HepG2 (cell line): ENCODE results near the gene ZFP62. TPM values are rescaled to one million over a fixed set of nuclear protein-coding genes. Genes with fewer than 3 reads are reported as not detected.
A peak's percentile ranks its signal among the peaks of the same experiment; 100 is the strongest.

Experiments used
- ARID3A ChIP-seq: IDR thresholded peaks from 2 replicates; pipeline ENCODE4 v1.6.1; 2012; ENCODE audit warnings: low read depth, low read length, improper control_type of control experiment
- ELF3 ChIP-seq: IDR thresholded peaks from 2 replicates; pipeline ENCODE4 v1.6.1; 2016; ENCODE audit warnings: missing genetic modification reagents, missing compliant biosample characterization
- ELF4 ChIP-seq: sonication (generic); formaldehyde crosslinking; IDR thresholded peaks from 2 replicates; pipeline ENCODE4 v1.5.0; 2020; ENCODE audit warnings: missing genetic modification reagents, mild to moderate bottlenecking, moderate library complexity, borderline replicate concordance
- ESRRA ChIP-seq: sonication (generic); formaldehyde crosslinking; IDR thresholded peaks from 2 replicates; pipeline ENCODE4 v1.5.1; 2020; ENCODE audit warnings: mild to moderate bottlenecking, low read depth, missing genetic modification reagents
- GMEB1 ChIP-seq: sonication (generic); formaldehyde crosslinking; IDR thresholded peaks from 2 replicates; pipeline ENCODE4 v1.5.1; 2020; ENCODE audit warnings: missing genetic modification reagents, mild to moderate bottlenecking, borderline replicate concordance
- HOMEZ ChIP-seq: IDR thresholded peaks from 2 replicates; pipeline ENCODE4 v1.6.1; 2016; ENCODE audit warnings: low read depth
- IRF2 ChIP-seq: IDR thresholded peaks from 2 replicates; pipeline ENCODE4 v1.6.1; 2018; ENCODE audit warnings: missing genetic modification reagents, missing compliant biosample characterization
- KLF11 ChIP-seq: IDR thresholded peaks from 2 replicates; pipeline ENCODE4 v1.6.1; 2016; ENCODE audit warnings: missing compliant biosample characterization
- NCOR1 ChIP-seq: fragments of 200-600 bp; sonication (generic); IDR thresholded peaks from 2 replicates; pipeline ENCODE4 v1.7.0; 2017; ENCODE audit warnings: antibody characterized with exemption, low read length, borderline replicate concordance
- RERE ChIP-seq: IDR thresholded peaks from 2 replicates; pipeline ENCODE4 v1.6.1; 2016; ENCODE audit warnings: low read depth, missing genetic modification reagents, missing compliant biosample characterization
- SAP130 ChIP-seq: IDR thresholded peaks from 2 replicates; pipeline ENCODE4 v1.6.1; 2016; ENCODE audit warnings: low read depth
- TBX3 ChIP-seq: fragments of 450-650 bp; IDR thresholded peaks from 2 replicates; pipeline ENCODE4 v1.6.1; 2017; ENCODE audit warnings: antibody characterized with exemption, mild to moderate bottlenecking, inconsistent platforms, borderline replicate concordance
- ZBTB7A ChIP-seq: sonication (generic); formaldehyde crosslinking; IDR thresholded peaks from 2 replicates; pipeline ENCODE4 v1.8.0; 2022; ENCODE audit warnings: mild to moderate bottlenecking, missing genetic modification reagents
- ZNF121 ChIP-seq: sonication (generic); formaldehyde crosslinking; IDR thresholded peaks from 2 replicates; pipeline ENCODE4 v1.5.0; 2020; ENCODE audit warnings: mild to moderate bottlenecking, missing genetic modification reagents
- ZNF138 ChIP-seq: sonication (generic); formaldehyde crosslinking; IDR thresholded peaks from 2 replicates; pipeline ENCODE4 v1.5.0; 2020; ENCODE audit warnings: mild to moderate bottlenecking, low read depth, missing genetic modification reagents
- ZNF431 ChIP-seq: sonication (generic); formaldehyde crosslinking; IDR thresholded peaks from 2 replicates; pipeline ENCODE4 v1.9.0; 2022; ENCODE audit warnings: missing genetic modification reagents, low read depth, mild to moderate bottlenecking, borderline replicate concordance
- polyA plus RNA-seq, 8 experiments: library from polyadenylated mRNA; depleted of rRNA in 3 of 8; stranded (reverse) in 7 of 8; unstranded in 1 of 8; fragments of >200 nt; fragmentation: Illumina TruSeq in 4 of 8; extraction: Trizol in 4 of 8; gene quantifications; 2 replicates each; pipeline versions ENCODE4 v1.2.1 to v1.2.3, GENCODE V29; 2011 to 2016; ENCODE audit warnings: low read depth in 4 of 8, missing spikeins in 1 of 8, mixed read lengths in 1 of 8; ENCODE audit not compliant: insufficient read depth in 1 of 8
- total RNA-seq, 5 experiments: library from RNA; depleted of rRNA; stranded (reverse); fragments of >200 nt; fragmentation: Illumina TruSeq; extraction: Trizol; gene quantifications; 2 replicates each; pipeline ENCODE4 v1.2.3, GENCODE V29; 2016; ENCODE audit warnings: low read depth in 1 of 5

The ZFP62 gene
- total and polyA plus RNA-seq, 2 of the 13 experiments (the other 11 are each of a cell fraction or from before 2014, with no cell fraction given) = 8.2 to 19.4 TPM

- no peak for TF ChIP-seq HOMEZ (CRISPR knock-in tag)
- 0 out of 2 replicates have a peak, but pooled peaks have one; percentile 24 for TF ChIP-seq ZNF121
- peak; percentile 48; the same call in 1 of the 2 replicates for TF ChIP-seq NCOR1
- TF ChIP-seq KLF11 = peak; percentile 73; the same call in 1 of the 2 replicates
- TF ChIP-seq ARID3A = no peak; the same call in 1 of the 2 replicates
- peak; percentile 83 for TF ChIP-seq ESRRA (CRISPR knock-in tag)
- peak; percentile 77; the same call in 1 of the 2 replicates for TF ChIP-seq ELF4 (CRISPR knock-in tag)
- peak; percentile 83 for TF ChIP-seq GMEB1 (CRISPR knock-in tag)
- TF ChIP-seq RERE (CRISPR knock-in tag) = no peak
- TF ChIP-seq IRF2 (CRISPR knock-in tag) = peak; percentile 42; the same call in 1 of the 2 replicates
- TF ChIP-seq ELF3 (CRISPR knock-in tag) = peak; percentile 24; the same call in 1 of the 2 replicates
- TF ChIP-seq ZNF138 (CRISPR knock-in tag) = peak; percentile 37; the same call in 1 of the 2 replicates
- TF ChIP-seq ZBTB7A (CRISPR knock-in tag) = 0 out of 2 replicates have a peak, but pooled peaks have one; percentile 56
- TF ChIP-seq TBX3 = 0 out of 2 replicates have a peak, but pooled peaks have one; percentile 24
- TF ChIP-seq SAP130 (CRISPR knock-in tag) = peak; percentile 64
- TF ChIP-seq ZNF431 (CRISPR knock-in tag) = peak; percentile 73; the same call in 1 of the 2 replicates
Observed at GRCh38 chr5:180810210-180810958, 50.7 kb downstream of the ZFP62 start (continued).
